HL-60 (cell line): ENCODE measurements around the gene PLXNA2.

Experiments used
- DNase-seq, 2 experiments: peaks; one replicate each; pipeline ENCODE4 v3.0.0-alpha.2; 2010 to 2020; ENCODE audit warnings: low read depth in 1 of 2, low spot score in 1 of 2
- H3K27ac ChIP-seq: fragments of 250-450 bp; sonication (Bioruptor Pico); replicated peaks from 2 replicates; pipeline ENCODE4 v1.5.1; 2020; ENCODE audit warnings: mild to moderate bottlenecking, moderate library complexity
- H3K27me3 ChIP-seq: fragments of 250-450 bp; sonication (Bioruptor Pico); 2 replicates; pipeline ENCODE4 v1.5.1; 2021; ENCODE audit warnings: mild to moderate bottlenecking, moderate library complexity; ENCODE audit not compliant: insufficient read depth, poor library complexity, severe bottlenecking
- H3K4me3 ChIP-seq: replicated peaks from 2 replicates; pipeline ENCODE4 v1.5.1; 2011; ENCODE audit warnings: mild to moderate bottlenecking, control low read depth, low read length; ENCODE audit not compliant: insufficient read depth
- CTCF ChIP-seq: IDR thresholded peaks from one replicate; pipeline ENCODE4 v1.5.1; 2011; ENCODE audit warnings: low read length, control low read depth, inconsistent platforms; ENCODE audit not compliant: insufficient read depth
- GABPA ChIP-seq: IDR thresholded peaks from 2 replicates; pipeline ENCODE4 v1.6.1; 2012; ENCODE audit warnings: low read depth
- POLR2AphosphoS5 ChIP-seq: IDR thresholded peaks from 2 replicates; pipeline ENCODE4 v1.6.1; 2012; ENCODE audit warnings: low read depth
- REST ChIP-seq: IDR thresholded peaks from 2 replicates; pipeline ENCODE4 v1.6.1; 2012; ENCODE audit warnings: low read depth; ENCODE audit not compliant: insufficient replicate concordance
- SPI1 ChIP-seq: IDR thresholded peaks from 2 replicates; pipeline ENCODE4 v1.6.1; 2012; ENCODE audit warnings: low read depth, mild to moderate bottlenecking, borderline replicate concordance

The PLXNA2 gene

GRCh38 chr1:208242146-208242545, 2.0 kb downstream of the PLXNA2 start:
- H3K4me3 ChIP-seq, result no peak overlapping the region
- no peak overlapping the region for H3K27ac ChIP-seq
- TF ChIP-seq POLR2AphosphoS5 (no peak), CTCF (no peak), SPI1 (no peak), GABPA (no peak), REST (no peak)
- H3K27me3 ChIP-seq, result peaks cover 24% of the 10 kb centered on the region
- no peak for DNase-seq

- Histone ChIP-seq H3K27me3 (peaks cover 30% of the 10 kb centered on the region), H3K27ac (no peak overlapping the region), H3K4me3 (no peak overlapping the region)
- TF ChIP-seq CTCF (no peak), POLR2AphosphoS5 (no peak), GABPA (no peak), SPI1 (no peak), REST (no peak)
- DNase-seq, result no peak
Measured at GRCh38 chr1:208241512-208241911, 2.7 kb downstream of the PLXNA2 start.

GRCh38 chr1:208240662-208241355, 3.4 kb downstream of the PLXNA2 start:
- no peak overlapping the region for H3K4me3 ChIP-seq
- no peak for DNase-seq
- no peak for TF ChIP-seq SPI1
- no peak for TF ChIP-seq GABPA
- no peak for TF ChIP-seq CTCF
- TF ChIP-seq POLR2AphosphoS5, result no peak
- no peak for TF ChIP-seq REST
- peaks cover 33% of the 10 kb centered on the region for H3K27me3 ChIP-seq
- no peak overlapping the region for H3K27ac ChIP-seq
